ENCODE data around the gene LY9.

Gene LY9

DNA sequence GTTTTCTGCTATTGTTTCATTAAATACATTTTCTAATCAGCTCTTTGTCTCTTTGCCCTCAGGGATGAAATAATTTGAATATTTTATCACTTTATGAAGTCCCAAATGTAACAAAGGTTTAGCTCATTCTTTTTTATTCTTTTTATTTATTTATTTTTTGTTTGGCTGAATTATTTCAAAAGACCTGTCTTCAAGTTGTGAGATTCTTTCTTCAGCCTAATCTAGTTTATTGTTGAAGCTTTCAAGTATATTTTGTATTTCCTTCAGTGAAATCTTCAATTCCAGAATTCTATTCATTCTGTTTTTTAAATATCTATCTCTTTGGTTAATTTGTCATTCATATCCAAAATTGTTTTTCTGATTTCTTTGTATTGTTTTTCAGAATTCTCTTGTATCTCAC, 10.8 kb downstream of the LY9 start:
- no peak for DNase-seq

DNA sequence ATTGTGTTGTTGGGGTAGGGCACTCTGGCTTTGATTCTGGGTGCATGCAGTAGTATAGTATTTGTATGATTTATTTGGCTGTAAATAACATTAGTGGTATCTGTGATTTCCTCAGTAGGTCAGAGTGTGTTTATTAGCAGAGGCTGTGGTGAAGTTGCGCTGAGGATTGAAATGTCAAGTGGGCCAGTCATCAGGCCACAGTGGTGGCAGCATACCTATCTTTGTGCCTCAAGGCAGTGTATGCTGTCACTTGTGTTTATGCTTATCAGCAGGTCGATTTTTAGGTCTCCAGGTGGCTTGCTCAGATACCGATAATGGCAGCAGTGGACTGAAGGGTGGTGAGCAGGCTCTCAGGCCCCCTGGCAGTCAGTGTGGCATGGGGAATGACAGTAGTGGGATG, 11.3 kb downstream of the LY9 start:
- no peak for DNase-seq

DNA sequence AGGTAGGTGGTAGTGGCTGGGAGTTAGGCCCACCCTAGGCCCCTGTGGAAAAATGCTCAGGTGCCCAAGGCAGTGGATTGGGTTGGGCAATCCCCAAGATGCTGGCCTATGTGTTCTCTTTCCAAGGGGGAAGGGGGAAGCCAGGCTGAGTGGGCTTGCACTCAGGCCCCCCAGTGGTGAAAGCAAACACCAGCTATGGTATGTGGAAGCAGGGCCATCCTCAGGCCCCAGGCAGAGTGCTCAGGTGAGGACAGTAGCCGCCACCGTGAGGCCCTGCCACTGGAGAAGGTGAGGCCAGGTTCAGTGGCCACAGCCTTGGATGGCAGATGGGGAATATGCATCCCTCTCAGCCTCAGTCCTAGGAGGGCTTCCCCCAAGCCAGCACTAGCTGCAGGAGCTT, 11.8 kb downstream of the LY9 start:
- no peak for DNase-seq

DNA sequence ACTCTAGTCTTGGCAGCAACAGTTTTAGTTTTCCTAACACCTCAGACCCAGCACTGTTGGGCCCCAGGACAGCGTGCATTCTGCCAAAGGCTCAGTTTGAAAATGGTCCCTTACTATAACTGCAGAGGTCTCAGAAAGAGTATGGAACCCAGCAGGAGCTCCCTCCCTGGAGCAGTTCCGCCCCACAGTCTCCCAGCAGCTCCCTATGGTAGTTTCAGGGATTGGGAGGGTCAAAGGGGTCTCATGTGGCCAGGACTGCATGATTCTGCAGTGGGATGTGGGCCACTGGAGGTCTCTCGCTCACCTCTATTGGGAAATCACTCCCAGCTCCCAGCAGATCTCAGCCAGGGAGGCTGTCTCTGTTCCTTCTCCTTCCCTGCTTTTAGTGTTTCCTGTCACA, 12.3 kb downstream of the LY9 start:
- DNase-seq: no peak

DNA sequence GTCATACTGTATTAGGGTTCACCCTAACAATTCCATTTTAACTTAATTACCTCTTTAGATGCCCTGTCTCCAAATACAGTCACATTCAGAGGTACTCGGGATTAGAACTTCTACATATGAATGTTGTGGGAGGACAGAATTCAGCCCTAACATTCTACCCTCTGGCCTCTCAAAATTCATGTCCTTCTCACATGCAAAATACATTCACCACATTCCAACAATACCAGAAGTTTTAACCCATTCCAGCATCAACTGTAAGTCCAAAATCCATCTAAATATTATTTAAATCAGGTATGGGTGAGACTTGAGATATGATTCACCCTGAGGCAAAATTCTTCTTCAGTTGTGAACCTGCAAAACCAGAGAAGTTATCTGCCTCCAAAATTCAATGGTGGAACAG, 14.5 kb downstream of the LY9 start:
- DNase-seq: no peak

DNA sequence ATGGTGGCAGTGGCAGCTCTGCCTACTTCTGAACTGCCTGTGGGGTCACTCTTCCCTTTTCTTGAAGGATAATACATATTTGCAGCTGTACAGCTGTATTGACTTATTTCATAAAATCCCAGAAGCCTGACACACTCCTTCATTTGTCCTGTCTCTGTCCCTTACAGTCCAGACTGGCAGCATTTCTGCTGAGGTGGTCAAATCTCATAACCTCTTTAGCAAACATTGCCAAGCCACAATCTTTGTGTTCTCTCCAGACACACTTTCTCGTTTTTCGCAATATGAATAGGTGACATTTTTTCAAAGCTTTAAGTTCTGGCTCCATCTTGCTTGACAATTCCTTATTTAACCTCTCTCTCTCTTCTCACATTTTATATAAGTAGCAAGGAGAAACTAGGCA, 15.2 kb downstream of the LY9 start:
- no peak for DNase-seq

DNA sequence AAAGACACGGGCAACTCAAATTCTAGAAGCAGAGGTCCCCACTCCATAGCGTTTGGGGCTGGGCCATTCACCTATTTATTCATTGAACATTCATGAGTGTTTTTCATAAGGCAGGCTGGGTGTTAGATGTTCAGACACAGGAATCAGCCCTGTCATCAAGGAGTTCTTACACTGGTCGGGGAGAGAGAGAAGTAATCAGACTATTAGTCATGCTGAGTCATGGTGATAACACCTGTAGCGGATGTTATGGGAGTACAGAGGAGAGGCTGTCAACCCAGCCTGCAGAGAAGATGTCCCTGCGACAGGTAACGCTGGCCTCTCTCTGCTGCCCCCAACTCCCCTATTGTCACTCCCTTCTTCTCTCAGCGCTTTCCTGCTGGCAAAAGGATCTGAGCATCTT, 17.2 kb downstream of the LY9 start:
- DNase-seq: no peak

DNA sequence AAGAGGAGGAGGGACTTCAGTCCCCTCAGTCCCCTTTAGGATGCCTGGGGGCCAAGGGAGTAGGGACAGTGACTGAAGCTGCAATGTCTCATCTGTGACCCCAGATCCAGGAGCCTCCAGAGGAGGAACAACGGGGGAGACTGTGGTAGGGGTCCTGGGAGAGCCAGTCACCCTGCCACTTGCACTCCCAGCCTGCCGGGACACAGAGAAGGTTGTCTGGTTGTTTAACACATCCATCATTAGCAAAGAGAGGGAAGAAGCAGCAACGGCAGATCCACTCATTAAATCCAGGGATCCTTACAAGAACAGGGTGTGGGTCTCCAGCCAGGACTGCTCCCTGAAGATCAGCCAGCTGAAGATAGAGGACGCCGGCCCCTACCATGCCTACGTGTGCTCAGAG, 18.3 kb downstream of the LY9 start:
- DNase-seq: no peak

DNA sequence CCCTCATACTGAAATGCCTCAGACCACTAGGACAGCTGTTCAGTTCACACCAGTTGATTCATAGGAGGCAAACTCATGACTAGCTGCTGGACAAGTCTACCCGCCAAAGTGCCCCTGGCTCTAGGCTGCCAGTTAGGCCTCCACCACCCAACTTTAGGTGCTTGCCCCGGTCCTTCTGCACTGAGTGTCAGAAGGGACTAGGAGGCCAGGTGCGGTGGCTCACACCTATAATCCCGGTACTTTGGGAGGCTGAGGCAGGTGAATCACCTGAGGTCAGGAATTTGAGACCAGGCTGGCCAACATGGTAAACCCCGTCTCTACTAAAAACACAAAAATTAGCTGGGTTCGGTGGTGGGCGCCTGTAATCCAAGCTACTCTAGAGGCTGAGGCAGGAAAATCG, 18.9 kb downstream of the LY9 start:
- no peak for DNase-seq

DNA sequence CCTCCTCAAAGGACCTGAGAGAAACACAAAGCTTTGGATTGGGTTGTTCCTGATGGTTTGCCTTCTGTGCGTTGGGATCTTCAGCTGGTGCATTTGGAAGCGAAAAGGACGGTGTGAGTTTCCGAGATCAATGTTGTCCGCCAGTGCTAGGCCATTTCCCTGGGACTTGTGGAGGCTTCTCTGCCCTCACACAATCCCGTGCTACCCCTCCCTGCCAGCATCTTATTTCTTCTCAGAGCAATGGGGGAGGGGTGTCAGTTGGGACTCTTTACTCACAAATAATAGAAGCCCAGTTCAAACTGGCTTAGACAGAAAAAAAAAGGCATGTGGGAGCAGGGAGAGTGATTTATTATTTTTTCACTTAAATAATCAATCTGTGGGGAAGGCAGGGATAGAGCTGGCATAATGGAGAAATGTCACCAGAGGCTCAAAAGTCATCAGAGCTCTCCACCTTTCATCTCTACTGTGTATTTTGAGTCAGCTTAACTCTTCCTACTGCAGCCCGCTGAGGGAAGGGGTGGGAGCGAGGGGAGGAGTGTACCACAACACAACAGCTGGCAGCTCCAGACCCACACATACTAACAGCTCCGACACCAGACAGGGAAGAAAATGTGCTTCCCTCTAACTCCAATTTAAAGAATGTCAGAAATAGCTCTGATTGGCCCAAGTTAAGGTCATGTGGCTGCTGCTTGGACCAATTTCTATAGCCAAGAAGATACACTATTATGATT, 22.4 kb downstream of the LY9 start:
- DNase-seq: no peak

DNA sequence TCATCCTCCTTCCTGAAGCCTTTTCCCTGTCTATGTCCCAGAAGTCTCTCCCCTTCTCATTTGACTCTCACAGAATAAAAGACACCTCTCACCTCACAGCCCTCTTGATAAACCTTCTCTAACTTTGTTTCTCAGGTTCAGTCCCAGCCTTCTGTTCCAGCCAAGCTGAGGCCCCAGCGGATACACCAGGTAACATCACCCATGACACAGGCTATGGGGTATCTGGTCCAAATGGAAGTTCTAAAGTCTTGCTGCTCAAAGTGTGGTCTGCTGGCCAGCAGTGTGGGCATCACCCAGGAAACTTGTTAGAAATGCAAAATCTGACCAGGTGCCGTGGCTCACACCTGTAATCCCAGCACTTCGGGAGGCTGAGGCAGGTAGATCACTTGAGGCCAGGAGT, 23.2 kb downstream of the LY9 start:
- no peak for DNase-seq

DNA sequence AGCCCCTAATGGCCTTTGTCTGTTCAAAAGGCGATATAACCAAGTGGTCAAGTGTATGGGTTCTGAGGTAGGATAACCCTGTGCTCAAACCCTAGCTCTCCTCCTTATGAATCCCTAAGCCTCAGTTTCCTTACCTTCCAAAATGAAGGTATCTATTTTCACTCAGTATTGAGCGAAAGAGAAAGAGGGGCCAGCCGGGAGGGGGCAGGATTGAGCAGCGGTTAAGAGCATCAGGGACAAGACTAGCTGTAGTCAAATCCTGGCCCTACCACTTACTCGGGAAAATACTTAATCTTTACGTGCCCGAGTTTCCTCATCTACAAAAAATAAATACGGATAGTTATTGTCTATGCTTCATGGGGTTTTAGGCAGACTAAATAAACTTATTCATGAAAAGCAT, 25.7 kb downstream of the LY9 start:
- no peak for DNase-seq

DNA sequence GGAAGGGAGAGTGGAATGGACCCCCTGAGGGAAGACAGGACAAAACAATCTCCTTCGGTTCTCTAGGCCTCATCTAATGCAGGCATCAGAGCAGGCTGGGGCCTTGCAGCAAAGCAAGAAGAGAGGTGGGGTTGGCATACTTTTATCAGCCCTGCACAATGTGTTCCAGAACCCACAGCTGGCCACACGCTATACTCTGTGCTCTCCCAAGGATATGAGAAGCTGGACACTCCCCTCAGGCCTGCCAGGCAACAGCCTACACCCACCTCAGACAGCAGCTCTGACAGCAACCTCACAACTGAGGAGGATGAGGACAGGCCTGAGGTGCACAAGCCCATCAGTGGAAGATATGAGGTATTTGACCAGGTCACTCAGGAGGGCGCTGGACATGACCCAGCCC, 27.3 kb downstream of the LY9 start:
- no peak for DNase-seq

DNA sequence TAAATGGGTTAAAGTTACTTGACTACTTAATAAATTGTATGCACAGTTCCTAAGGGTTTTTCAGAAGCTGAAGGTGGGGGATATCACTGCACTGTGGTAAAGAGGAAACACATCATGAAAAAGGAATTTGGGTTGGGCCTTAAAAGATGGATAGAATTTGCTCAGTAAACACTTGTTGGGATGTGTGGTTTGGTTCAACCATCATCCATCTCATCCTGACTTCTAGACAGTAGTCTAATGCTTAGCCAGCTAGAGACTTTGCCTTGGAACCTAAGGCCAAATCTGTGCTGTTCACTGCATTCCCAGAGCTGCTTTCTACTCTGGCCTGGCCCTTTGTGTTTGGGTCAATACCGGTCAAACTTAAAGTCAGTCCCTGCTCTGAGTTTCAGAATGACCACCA, 30.6 kb downstream of the LY9 start:
- no peak for DNase-seq

DNA sequence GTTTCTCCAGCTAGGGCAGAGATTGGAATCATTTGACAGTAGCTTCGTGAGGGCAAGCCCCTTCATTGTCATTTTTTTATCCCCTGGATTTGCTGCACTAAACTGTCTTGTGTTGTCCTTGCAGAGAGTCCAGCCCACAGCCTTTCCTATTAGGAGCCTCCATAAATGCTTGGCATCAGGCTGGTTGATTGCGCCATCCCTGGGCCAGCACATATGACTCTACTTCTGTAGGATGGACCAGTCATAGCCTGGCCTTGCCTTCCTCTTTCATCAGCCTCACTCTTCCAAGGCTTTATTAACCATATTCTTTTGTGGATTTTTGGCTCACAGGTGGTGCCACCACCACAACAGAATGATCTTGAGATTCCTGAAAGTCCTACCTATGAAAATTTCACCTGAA, 31.4 kb downstream of the LY9 start:
- peak; percentile 87 for DNase-seq

DNA sequence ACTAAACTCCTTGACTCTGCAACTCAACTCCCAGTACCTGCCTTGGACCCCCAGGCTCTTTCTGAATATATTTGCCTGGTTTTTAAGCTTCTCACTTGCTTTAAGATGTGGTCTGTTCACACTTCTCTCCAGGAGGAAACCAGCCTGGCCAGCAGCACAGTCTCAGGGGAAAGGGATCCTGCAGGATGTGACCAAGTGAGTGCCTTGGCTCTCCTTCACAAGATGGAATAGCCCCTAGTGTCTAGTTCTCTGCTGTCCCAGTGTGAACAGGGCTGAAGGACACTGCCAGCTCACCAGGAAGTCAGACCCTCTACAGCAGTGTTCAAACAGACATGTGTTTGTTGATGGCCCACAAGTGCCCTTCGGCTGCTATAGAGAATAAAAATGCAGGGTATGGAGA, 33.8 kb downstream of the LY9 start:
- DNase-seq: no peak

DNA sequence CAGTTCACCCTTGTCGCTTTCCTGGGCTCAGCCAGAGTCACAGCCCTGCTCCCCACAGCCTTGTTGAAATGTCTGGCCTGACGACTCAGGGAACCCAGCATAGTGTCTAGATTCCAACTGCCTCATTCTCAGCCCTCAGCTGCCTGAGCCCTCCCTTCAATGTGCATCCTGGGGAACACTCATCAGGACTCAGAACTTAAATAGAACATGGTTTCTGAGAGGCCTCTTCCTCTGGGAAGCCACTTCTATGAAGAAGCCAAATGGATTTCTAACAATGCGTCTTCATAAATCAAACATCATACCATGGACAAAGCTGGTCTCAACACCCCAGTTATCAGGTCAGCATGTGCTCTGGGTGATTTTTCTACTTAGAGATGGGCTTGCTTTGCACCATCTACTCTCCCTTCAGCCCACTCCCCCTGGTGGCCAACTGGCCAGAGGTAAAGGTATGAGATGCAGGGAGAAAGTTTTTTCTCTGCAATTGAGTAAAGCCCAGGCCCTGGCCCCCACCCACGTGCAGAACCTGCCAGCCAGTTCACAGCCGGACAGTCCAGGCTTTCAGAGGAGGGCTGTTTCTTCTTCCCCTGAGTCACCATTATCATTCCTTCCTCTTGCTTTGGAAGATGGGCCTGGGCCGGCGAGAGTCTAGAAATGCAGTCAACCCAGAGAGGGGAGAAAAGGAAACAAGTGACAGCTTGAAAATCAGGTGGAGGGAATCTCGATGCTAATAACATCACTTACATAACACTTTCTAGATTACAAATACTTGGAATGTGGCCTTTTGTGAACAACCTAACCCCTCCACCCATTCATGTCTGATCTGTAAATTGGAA, 34.6 kb downstream of the LY9 start:
- peak; percentile 60 for DNase-seq

DNA sequence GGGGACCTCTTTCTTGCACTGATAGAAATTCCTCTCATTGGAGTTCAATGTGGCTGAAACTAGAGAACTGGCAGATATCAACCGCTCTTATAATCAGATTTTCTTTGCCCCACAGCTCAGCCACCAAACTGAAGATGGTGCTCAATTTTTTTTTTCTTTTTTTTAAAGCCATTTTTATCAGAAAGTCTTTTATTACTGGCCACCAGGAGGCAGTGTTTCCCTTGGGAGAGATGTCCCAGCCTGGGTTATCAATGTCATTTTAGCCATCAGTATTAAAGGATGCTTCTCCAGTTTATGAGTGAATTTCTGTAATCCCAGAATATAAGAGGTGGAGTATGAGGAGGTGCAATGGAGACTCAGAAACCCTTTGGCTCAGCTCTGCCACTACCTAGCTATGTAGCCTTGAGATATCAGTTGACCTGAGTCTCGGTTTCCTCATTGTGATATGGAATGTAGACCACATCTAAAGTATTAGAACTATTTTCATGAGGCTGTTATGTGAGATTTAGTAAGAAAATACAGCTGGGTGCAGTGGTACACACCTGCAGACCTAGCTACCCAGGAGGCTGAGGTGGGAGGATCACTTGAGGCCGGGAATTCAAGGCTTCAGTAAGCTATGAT, 39.1 kb downstream of the LY9 start:
- peak; percentile 65 for DNase-seq

DNA sequence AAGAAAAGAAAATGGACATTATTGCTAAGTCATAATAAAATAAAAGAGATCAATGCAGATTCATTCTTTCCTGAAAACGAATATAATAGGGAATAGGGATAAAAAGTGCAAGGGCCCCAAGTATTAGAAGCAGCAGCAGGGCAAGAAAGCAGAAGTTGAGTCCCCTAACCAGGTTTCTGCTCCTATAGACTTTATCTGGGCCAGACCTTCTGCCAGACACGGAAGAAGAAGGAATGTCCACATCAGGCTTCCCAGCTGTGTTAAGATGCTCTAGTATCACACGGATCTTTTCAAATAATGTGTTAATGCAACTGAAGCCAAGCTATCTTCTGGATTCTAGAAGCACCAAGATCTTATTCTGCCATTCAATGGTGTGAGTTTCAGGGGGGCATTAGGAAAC, 39.8 kb downstream of the LY9 start:
- no peak for DNase-seq

DNA sequence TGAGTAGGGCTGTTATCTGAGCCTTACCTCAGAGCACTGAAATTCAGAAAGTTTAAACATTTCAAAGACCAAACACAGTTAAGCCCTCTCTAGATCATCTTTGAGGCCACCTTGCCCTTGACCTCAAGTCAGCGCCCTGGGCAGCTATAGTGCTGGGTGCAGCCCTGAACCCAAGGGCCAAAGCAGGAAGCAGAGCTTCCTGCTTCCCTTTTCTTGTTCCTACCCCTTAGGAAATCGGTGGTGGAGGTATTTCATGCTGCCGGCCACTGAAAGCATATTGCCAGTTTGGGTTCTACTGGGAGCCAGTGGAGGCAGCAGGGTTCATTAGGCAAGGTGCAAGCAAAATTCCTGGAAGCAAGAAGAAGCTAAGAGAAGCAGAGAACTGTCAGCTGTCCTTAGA, 40.6 kb downstream of the LY9 start:
- DNase-seq: peak; percentile 59

DNA sequence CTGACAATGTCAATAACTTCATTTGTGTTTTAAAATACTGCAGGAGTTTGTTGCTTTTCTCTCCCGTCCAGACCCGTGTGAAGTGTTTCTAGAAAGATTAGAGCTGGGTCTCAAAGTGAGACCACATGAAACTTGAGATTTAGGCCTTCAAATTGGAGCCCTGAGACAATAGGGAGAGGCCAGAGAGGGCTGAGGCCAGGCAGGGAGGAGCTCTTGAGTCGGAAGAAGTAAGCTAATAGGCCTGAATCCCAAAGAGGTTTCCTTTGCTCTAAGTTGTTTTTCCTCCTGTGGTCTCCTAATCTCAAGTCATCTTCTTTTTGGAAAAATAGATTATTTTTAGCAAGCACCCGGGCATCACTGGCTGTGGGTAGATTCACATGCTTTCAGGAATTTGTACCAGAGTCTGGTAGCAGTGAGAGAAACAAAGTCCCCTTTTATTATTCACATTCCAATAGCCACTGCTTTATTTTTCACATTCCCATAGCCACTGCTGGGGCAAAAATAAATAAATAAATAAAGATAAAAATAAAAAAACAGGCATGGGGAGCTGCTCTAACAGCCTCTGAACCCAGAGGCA, 41.1 kb downstream of the LY9 start:
- no peak for DNase-seq

DNA sequence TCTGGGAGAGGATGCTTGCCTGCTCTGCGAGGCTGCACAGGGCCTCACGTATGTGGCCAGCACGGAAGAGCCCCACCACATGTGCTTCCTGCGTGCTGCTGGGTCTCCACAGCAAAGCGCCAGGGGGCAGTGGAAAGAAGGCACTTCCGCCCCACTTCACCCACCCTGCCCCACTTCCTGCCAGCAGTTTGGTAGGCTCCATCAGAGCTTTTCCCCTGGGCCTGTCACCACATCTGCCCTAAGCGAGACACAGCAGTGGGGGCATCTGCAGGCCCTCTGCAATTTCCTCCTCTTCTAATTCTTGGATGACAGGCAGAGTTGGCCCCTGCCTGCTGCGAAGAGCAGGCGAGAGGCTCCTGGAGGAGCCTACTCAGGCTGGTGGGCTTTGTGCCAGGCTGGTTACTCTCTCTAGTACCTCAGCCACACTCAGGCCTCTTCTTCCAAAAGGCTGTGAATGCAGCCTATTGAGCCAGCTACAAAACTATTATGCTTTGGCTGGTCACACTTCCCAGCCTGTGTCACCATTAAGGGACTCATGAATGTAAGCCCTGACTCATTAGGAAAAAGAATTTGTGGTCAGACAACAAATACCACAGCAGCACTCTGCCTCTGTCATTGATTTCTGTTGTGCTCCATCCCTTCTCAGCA, 41.7 kb downstream of the LY9 start:
- peak; percentile 29 for DNase-seq

DNA sequence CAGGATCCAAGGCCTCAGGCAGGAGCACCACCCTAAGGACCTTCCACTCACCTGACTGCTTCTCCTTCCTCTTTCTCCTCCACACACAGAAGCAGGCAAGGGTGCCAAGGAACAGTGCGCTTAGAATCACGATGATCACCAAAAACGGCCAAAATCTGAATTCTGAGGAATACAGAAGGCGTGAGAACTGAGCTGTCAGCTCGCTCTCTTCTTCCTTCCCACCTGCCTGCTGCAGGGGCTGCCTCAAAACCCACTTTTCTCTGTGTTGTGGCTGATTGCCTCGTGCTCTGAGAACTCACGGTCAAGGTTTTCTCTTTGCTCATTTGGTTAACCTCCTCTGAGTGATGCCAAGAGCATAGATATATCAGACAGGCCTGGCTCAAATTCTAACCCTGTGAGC, 42.9 kb downstream of the LY9 start:
- no peak for DNase-seq
